IMR-90 (cell line): ENCODE measurements around the gene CEP20. TPM values are rescaled to one million over a fixed set of nuclear protein-coding genes. Genes with fewer than 3 reads are reported as not detected.
A peak's percentile ranks its signal among the peaks of the same experiment; 100 is the strongest.

Source experiments
- ATAC-seq: fragments of 200-7000 bp; cut with Tn5 transposase; 2 replicates; pipeline ENCODE4 v1.9.1; 2020; ENCODE audit warnings: low read depth, mild to moderate bottlenecking, moderate library complexity
- BruUV-seq: library from RNA; stranded (reverse); fragments of 400-500 nt; replicated peaks from 2 replicates; lab custom pipeline; 2021; lab: Mats Ljungman, UMichigan
- CTCF ChIA-PET: fragments of 300-600 bp; formaldehyde crosslinking; extraction: SDS; loops from one replicate; lab custom pipeline; 2021; ENCODE audit warnings: antibody characterized with exemption; lab: Yijun Ruan, JAX
- POLR2A ChIA-PET: fragments of 300-600 bp; sonication (Branson Sonifier 250); formaldehyde crosslinking; loops from one replicate; lab custom pipeline; 2022; ENCODE audit warnings: antibody characterized with exemption; ENCODE audit not compliant: unreplicated experiment; lab: Charles Lee
- DNase-seq: peaks from one replicate; pipeline ENCODE4 v3.0.0; 2013
- H2AFZ ChIP-seq: replicated peaks from 2 replicates; pipeline ENCODE3; 2013; ENCODE audit warnings: low read length, mild to moderate bottlenecking; ENCODE audit not compliant: poor library complexity
- H2AK5ac ChIP-seq: 2 replicates; pipeline ENCODE4 v1.6.1; 2013; ENCODE audit warnings: low read depth, low read length, inconsistent platforms
- H2AK9ac ChIP-seq: replicated peaks from 2 replicates; pipeline ENCODE3; 2013; ENCODE audit warnings: mild to moderate bottlenecking, low read depth, low read length, moderate library complexity; ENCODE audit not compliant: poor library complexity
- H2BK120ac ChIP-seq: 2 replicates; pipeline ENCODE4 v1.6.1; 2013; ENCODE audit warnings: low read depth, low read length, inconsistent platforms
- H2BK15ac ChIP-seq: 3 replicates; pipeline ENCODE4 v1.6.1; 2013; ENCODE audit warnings: low read depth, low read length, inconsistent platforms
- H2BK20ac ChIP-seq: 2 replicates; pipeline ENCODE4 v1.6.1; 2013; ENCODE audit warnings: low read depth, mild to moderate bottlenecking, inconsistent platforms, low read length, moderate library complexity
- H2BK5ac ChIP-seq: 2 replicates; pipeline ENCODE4 v1.6.1; 2013; ENCODE audit warnings: mild to moderate bottlenecking, low read depth, low read length, inconsistent platforms; ENCODE audit not compliant: poor library complexity, severe bottlenecking
- H3K14ac ChIP-seq: replicated peaks from 2 replicates; pipeline ENCODE4 v1.6.1; 2013; ENCODE audit warnings: low read depth, low read length, inconsistent platforms
- H3K18ac ChIP-seq: 2 replicates; pipeline ENCODE4 v1.6.1; 2013; ENCODE audit warnings: low read depth, low read length, control low read depth
- H3K23ac ChIP-seq: 2 replicates; pipeline ENCODE4 v1.6.1; 2013; ENCODE audit warnings: low read depth, low read length, inconsistent platforms
- H3K27ac ChIP-seq: 2 replicates; pipeline ENCODE4 v1.5.1; 2013; ENCODE audit warnings: mild to moderate bottlenecking, control low read depth, low read length; ENCODE audit not compliant: insufficient read depth
- H3K27me3 ChIP-seq: 2 replicates; pipeline ENCODE4 v1.6.1; 2013; ENCODE audit warnings: low read length; ENCODE audit not compliant: control insufficient read depth, insufficient read depth
- H3K36me3 ChIP-seq: 2 replicates; pipeline ENCODE4 v1.6.1; 2013; ENCODE audit warnings: low read length, mixed read lengths; ENCODE audit not compliant: control insufficient read depth, insufficient read depth
- H3K4ac ChIP-seq: 2 replicates; pipeline ENCODE4 v1.6.1; 2013; ENCODE audit warnings: low read depth, low read length, inconsistent platforms
- H3K4me1 ChIP-seq: 2 replicates; pipeline ENCODE4 v1.6.1; 2013; ENCODE audit warnings: low read length, mixed read lengths; ENCODE audit not compliant: control insufficient read depth, insufficient read depth
- H3K4me2 ChIP-seq: 2 replicates; pipeline ENCODE4 v1.6.1; 2013; ENCODE audit warnings: low read depth, mild to moderate bottlenecking, control low read depth, low read length, moderate library complexity
- H3K4me3 ChIP-seq: 2 replicates; pipeline ENCODE4 v1.5.1; 2013; ENCODE audit warnings: low read depth, mild to moderate bottlenecking, control low read depth, low read length, moderate library complexity; ENCODE audit not compliant: insufficient read depth
- H3K56ac ChIP-seq: 2 replicates; pipeline ENCODE4 v1.6.1; 2013; ENCODE audit warnings: low read length, inconsistent platforms; ENCODE audit not compliant: insufficient read depth; ENCODE audit errors: extremely low read depth
- H3K79me1 ChIP-seq, 2 experiments: 2 replicates each; pipeline ENCODE4 v1.6.1; 2013; ENCODE audit warnings: low read length in 2 of 2, inconsistent platforms in 1 of 2, low read depth in 1 of 2
- H3K9ac ChIP-seq: 2 replicates; pipeline ENCODE4 v1.6.1; 2013; ENCODE audit warnings: low read depth, low read length, control low read depth
- H3K9me1 ChIP-seq: 2 replicates; pipeline ENCODE4 v1.6.1; 2013; ENCODE audit warnings: low read length, inconsistent platforms; ENCODE audit not compliant: insufficient read depth
- H3K9me3 ChIP-seq: 2 replicates; pipeline ENCODE4 v1.6.1; 2013; ENCODE audit warnings: low read length; ENCODE audit not compliant: control insufficient read depth, insufficient read depth
- H4K20me1 ChIP-seq: 2 replicates; pipeline ENCODE4 v1.6.1; 2013; ENCODE audit warnings: low read length, inconsistent platforms; ENCODE audit not compliant: insufficient read depth
- H4K5ac ChIP-seq: 2 replicates; pipeline ENCODE4 v1.6.1; 2013; ENCODE audit warnings: mild to moderate bottlenecking, low read depth, low read length, control low read depth
- H4K8ac ChIP-seq, 2 experiments: 2 replicates each; pipeline ENCODE4 v1.6.1; 2013; ENCODE audit warnings: low read depth in 2 of 2, low read length in 2 of 2, control low read depth in 1 of 2, inconsistent platforms in 1 of 2
- H4K91ac ChIP-seq: 2 replicates; pipeline ENCODE4 v1.6.1; 2013; ENCODE audit warnings: low read depth, low read length, inconsistent platforms; ENCODE audit not compliant: insufficient read depth
- CHD1 ChIP-seq: IDR thresholded peaks from 2 replicates; pipeline ENCODE4 v1.6.1; 2012; ENCODE audit warnings: low read depth, low read length, improper control_type of control experiment
- CTCF ChIP-seq: conservative IDR thresholded peaks from 2 replicates; pipeline ENCODE4 v1.5.1; 2012; ENCODE audit warnings: mild to moderate bottlenecking, low read depth, low read length, improper control_type of control experiment
- FOS ChIP-seq: fragments of 150-350 bp; IDR thresholded peaks from 2 replicates; pipeline ENCODE4 v1.6.1; 2016; ENCODE audit warnings: low read depth, low read length
- MXI1 ChIP-seq: IDR thresholded peaks from 2 replicates; pipeline ENCODE4 v1.6.1; 2012; ENCODE audit warnings: low read depth, mild to moderate bottlenecking, low read length, moderate library complexity, borderline replicate concordance
- NFE2L2 ChIP-seq: fragments of 150-350 bp; IDR thresholded peaks from 2 replicates; pipeline ENCODE4 v1.6.1; 2016; ENCODE audit warnings: low read depth, mild to moderate bottlenecking, low read length
- RAD21 ChIP-seq: IDR thresholded peaks from 2 replicates; pipeline ENCODE4 v1.6.1; 2012; ENCODE audit warnings: low read length, improper control_type of control experiment
- RCOR1 ChIP-seq: IDR thresholded peaks from 2 replicates; pipeline ENCODE4 v1.6.1; 2012; ENCODE audit warnings: mild to moderate bottlenecking, low read length, improper control_type of control experiment; ENCODE audit not compliant: insufficient replicate concordance
- SMC3 ChIP-seq: fragments of 150-350 bp; IDR thresholded peaks from 2 replicates; pipeline ENCODE4 v1.6.1; 2016; ENCODE audit warnings: low read depth, mild to moderate bottlenecking, antibody characterized with exemption, low read length, moderate library complexity
- WGBS, 2 experiments: methylation state at CpG; one replicate each; pipeline versions ENCODE4 v1.1.5 to v1.1.7; 2013; ENCODE audit warnings: missing lambda C conversion rate in 2 of 2; ENCODE audit not compliant: insufficient read length in 1 of 2; ENCODE audit errors: extremely low coverage in 2 of 2; 5-methylcytosine and 5-hydroxymethylcytosine counted together
- dilution Hi-C: fragments of 300-500 bp; cut with HindIII; formaldehyde crosslinking; loops from one replicate; pipeline ENCODE4 v1.14.3; 2018; ENCODE audit warnings: low sequenced_read_pairs; ENCODE audit not compliant: unreplicated experiment
- in situ Hi-C: fragments of 300-500 bp; cut with MboI; formaldehyde crosslinking; loops from 3 replicates; pipeline ENCODE4 v1.14.3; 2019; ENCODE audit warnings: low sequenced_read_pairs, inconsistent platforms, mixed read lengths
- intact Hi-C: fragments of 100-400 bp; cut with micrococcal nuclease; formaldehyde crosslinking; loops from 2 replicates; pipeline ENCODE4 v1.10.0; 2022
- polyA plus RNA-seq, 3 experiments: library from polyadenylated mRNA; depleted of rRNA; stranded (reverse); fragments of >200 nt; gene quantifications; 2 replicates each; pipeline ENCODE4 v1.2.3, GENCODE V29; 2012; ENCODE audit warnings: low replicate concordance in 1 of 3
- total RNA-seq: library from RNA; depleted of rRNA; stranded (reverse); fragments of >200 nt; gene quantifications from 2 replicates; pipeline ENCODE4 v1.2.3, GENCODE V29; 2012

The CEP20 gene
- total and polyA plus RNA-seq, 2 of the 4 experiments (the other 2 are of a cell fraction), result 28.8 to 40.1 TPM

DNA sequence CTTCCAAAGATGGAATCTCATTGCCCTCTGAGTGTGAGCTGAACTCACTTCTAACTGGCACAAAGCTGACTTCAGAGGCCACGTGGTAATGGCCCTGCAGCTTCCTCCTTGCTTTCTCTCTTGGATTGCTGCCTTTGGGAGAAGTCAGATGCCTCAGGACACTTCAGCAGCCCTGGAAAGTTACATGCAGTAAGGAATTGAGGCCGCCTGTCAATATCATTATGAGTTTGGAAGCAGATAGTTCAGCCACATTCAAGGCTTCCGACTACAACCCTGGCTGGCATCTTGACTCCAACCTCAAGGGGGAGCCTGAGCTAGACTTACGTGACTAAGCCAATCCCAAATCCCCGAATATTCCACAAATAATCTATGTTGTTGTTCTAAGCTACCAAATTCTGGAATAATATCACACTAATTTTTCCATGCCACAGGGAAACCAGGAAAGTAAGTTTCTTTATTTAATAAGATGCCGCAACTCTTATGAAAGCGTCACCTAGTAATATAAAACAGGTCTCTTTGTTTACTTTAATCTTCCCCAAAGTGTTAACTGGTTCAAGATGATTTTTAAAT lies 13.6 kb downstream of the CEP20 start:
- H4K8ac ChIP-seq, result peak overlapping the region in 1 of 2 experiments; percentile 94; a peak in 3 of 4 replicates
- intact Hi-C loops (loop anchor here (2.0 to 5.0 kb wide), 2 partner anchors 72 to 148 kb away; partner anchors contain the start of gene ABCC1), dilution Hi-C loops (no loop called here), in situ Hi-C loops (loop anchor here (25.0 kb wide), 1 partner anchor 137 kb away; no protein-coding TSS in a partner anchor)
- no peak overlapping the region for H3K56ac ChIP-seq
- peak overlapping the region; percentile 85 for H2BK20ac ChIP-seq
- 0 out of 2 replicates have a peak overlapping the region, but pooled peaks have one; percentile 81 for H3K23ac ChIP-seq
- H4K20me1 ChIP-seq, result no peaks in the 10 kb centered on the region
- H3K79me1 ChIP-seq, result peaks cover 15 to 63% of the 10 kb centered on the region in 2 experiments
- H3K9me3 ChIP-seq, result no peaks in the 10 kb centered on the region
- WGBS, 2 experiments, result no CpG with 5 or more reads among the region's 7 CpGs
- H3K27me3 ChIP-seq, result no peaks in the 10 kb centered on the region
- H2AK5ac ChIP-seq, result peak overlapping the region; percentile 95; the same call in 1 of the 2 replicates
- H3K18ac ChIP-seq, result peak overlapping the region; percentile 84
- H3K4me1 ChIP-seq, result peaks cover 8% of the 10 kb centered on the region
- CTCF ChIA-PET, result interaction anchor here (0.5 to 1.3 kb wide), 6 partner anchors 17 to 200 kb away, joined by 3 to 4 read pairs (median 4); no protein-coding TSS in a partner anchor
- H3K9me1 ChIP-seq, result peaks cover 11% of the 10 kb centered on the region
- H4K91ac ChIP-seq, result peak overlapping the region; percentile 88
- TF ChIP-seq RCOR1, result no peak
- no peak for TF ChIP-seq NFE2L2
- TF ChIP-seq CHD1, result no peak
- TF ChIP-seq RAD21, result peak; percentile 78
- peak; percentile 78 for TF ChIP-seq SMC3
- TF ChIP-seq FOS, result no peak
- TF ChIP-seq CTCF, result peak; percentile 76
- 0 out of 2 replicates have a peak, but pooled peaks have one; percentile 57 for TF ChIP-seq MXI1
- H4K5ac ChIP-seq, result peak overlapping the region; percentile 67
- no TSS peak for BruUV-seq
- peak overlapping the region; percentile 73 for H2BK5ac ChIP-seq
- DNase-seq (peak; percentile 80), ATAC-seq (peak; percentile 82)
- peaks cover 21% of the 10 kb centered on the region for H3K36me3 ChIP-seq
- H3K9ac ChIP-seq, result peak overlapping the region; percentile 72
- H3K27ac ChIP-seq, result peak overlapping the region; percentile 90
- H2BK15ac ChIP-seq, result peak overlapping the region; percentile 67; the same call in 1 of the 3 replicates
- peak overlapping the region; percentile 50; the same call in 1 of the 2 replicates for H3K14ac ChIP-seq
- H2AK9ac ChIP-seq, result no peak overlapping the region
- H3K4me3 ChIP-seq, result no peak overlapping the region
- POLR2A ChIA-PET, result interaction anchor here (0.8 kb wide), 1 partner anchor 170 kb away, joined by 8 read pairs; no protein-coding TSS in a partner anchor
- H2BK120ac ChIP-seq, result peak overlapping the region; percentile 89
- H3K4ac ChIP-seq, result peak overlapping the region; percentile 90
- no peak overlapping the region for H2AFZ ChIP-seq
- H3K4me2 ChIP-seq, result peak overlapping the region; percentile 35; the same call in 1 of the 2 replicates
